ENCODE measurements around the gene EDDM3A.

Gene EDDM3A

GRCh38 chr14:20790464-20791116 lies 44.9 kb downstream of the EDDM3A start:
- DNase-seq, result no peak

DNA sequence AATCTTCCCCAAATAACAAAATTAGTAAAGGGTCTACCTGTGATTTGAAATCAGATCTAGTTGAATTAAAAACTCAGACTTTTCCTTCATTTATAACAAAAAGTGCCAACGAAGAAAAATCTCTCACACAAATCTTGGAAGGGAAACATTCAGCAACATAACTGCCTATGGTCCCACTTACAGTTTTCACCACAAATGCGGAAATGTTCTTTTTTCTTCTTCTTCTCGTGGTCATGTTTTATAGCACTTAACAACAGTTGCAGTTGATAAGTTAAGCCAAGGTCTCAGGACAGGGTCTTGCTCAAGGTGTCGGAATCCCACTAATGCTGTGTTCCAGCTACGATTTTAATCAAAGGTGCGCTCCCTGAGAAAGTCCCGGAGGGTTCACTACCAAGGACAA lies 45.5 kb downstream of the EDDM3A start:
- DNase-seq, result no peak

GRCh38 chr14:20791597-20791996 lies 45.9 kb downstream of the EDDM3A start:
- no peak for DNase-seq

DNA sequence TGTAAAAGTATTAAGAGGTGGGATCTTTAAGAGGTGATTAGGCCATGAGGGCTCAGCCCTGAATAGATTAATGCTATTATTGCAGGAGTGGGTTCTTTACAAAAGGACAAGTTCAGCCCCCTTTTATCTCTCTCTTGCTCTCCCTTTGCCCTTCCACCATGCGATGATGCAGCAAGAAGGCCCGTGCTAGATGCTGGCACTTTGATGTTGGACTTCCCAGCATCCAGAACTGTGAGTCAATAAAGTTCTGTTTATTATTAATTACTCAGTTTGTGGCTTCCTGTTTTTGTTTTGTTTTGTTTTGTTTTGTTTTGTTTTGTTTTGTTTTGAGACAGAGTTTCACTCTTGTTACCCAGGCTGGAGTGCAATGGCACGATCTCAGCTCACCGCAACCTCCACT lies 46.9 kb downstream of the EDDM3A start:
- no peak for DNase-seq

- DNase-seq, result no peak
Observed at GRCh38 chr14:20794644-20795369, 49.1 kb downstream of the EDDM3A start.

GRCh38 chr14:20797164-20797563 lies 51.5 kb downstream of the EDDM3A start:
- no peak for DNase-seq

Data from stimulated activated CD4-positive, alpha-beta T cell treated with anti-CD3 and anti-CD28 coated beads, Interleukin-15, amount 100 ng/mL, for 24 hours (primary cell).